GM12873 (cell line): Measurements from ENCODE around the gene MPV17L2.

Experiments used
- TF ChIP-seq, protein P1 (sequence below): IDR thresholded peaks from 2 replicates; pipeline ENCODE4 v1.5.1; 2012; ENCODE audit warnings: low read depth, mild to moderate bottlenecking, moderate library complexity, low read length, control low read depth; ENCODE audit not compliant: insufficient read depth; ENCODE audit errors: missing control alignments

MPV17L2 gene

DNA sequence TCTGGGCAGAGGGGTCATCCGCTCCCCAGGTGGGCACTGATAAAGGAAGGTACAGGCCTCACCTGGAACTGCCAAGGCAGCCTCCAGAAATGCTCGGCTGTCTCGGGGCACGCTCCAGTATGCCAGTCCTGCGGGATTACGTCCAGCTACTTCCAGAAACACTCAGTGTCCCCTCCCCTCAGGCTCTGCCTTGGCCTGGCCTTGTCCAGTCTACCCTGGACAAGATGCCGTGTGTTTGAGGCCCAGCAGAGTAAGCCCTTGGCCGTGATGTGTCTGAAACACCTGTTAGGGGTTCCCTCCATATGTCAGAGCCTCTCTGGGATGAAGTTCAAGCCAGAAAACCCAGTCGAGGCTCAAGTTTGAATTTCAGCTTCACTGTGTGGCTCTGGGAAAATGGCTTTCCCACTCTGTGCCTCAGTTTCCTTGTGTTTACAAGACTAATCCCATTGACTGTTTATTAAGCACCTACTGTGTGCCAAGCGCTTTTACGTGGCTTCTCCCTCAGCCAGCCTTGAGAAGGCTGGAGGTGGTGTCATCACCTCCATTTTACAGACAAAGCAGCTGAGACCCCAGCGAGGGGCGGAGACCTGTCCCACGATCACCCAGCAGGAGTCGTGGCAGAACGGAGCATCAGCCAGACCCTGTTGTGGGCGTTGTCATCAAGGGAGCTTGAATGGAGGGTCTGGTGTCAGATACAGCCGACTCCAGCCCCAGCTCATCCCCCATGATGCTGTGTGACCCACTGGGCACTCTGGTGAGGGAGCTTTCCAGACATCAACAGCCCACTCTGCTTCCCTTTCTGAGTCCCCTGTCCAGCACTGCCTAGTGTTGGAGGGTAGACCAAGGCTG is 42.0 kb upstream of the MPV17L2 start:
- TF ChIP-seq, protein P1, sequence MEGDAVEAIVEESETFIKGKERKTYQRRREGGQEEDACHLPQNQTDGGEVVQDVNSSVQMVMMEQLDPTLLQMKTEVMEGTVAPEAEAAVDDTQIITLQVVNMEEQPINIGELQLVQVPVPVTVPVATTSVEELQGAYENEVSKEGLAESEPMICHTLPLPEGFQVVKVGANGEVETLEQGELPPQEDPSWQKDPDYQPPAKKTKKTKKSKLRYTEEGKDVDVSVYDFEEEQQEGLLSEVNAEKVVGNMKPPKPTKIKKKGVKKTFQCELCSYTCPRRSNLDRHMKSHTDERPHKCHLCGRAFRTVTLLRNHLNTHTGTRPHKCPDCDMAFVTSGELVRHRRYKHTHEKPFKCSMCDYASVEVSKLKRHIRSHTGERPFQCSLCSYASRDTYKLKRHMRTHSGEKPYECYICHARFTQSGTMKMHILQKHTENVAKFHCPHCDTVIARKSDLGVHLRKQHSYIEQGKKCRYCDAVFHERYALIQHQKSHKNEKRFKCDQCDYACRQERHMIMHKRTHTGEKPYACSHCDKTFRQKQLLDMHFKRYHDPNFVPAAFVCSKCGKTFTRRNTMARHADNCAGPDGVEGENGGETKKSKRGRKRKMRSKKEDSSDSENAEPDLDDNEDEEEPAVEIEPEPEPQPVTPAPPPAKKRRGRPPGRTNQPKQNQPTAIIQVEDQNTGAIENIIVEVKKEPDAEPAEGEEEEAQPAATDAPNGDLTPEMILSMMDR: no peak

DNA sequence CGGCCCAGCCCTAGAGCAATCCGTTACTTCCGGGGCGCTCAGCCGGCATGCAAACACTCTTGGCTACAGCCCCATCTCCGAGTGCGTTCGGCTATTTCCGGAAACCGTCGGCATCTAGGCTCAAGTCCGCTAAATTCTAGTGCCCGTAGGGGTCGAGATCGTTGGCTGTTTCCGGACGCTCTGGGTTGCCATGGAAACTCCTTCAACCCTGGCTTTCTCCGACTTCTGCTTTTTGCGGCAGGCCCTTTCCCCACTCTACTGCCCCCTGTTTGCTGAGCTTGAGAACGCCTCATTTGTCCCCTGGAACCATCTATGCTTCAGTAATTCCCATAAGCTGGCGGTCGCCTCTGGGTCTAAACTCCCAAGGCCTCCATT is 40.6 kb upstream of the MPV17L2 start:
- TF ChIP-seq, protein P1: peak; percentile 86

DNA sequence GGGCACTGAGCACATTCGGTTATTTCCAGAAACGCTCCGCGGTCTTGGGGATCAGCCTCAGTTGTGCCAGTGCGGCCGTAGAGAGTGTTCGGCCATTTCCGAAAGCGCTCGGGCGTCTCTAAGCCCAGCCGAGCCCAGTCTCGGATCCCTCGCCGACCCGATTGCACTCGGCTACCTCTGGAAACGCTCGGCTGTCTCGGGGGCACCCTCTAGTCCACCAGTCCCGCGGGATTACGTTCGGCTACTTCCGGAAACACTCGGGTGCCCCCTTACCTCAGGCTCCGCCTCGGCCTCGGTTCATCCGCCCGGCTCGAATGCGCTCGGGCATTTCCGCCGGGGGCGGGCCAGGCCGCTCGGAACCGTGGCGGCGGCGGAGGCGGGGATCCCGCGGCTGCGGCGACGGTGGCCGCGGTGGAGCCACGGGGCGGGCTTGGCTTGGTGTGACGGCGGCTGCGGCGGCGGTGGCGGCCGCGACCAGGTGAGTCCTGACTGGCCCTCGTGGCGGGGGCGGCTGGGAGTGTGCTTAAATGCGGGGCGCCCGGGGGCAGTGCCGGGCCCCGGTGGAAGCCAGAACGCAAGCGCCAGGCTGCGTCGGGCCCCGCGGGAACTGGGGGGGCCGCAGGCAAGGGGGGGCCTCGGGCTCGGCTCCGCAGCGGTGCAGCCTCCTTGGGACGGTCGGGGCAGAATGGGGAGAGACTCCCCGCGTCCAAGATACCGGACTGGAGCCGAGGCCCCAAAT is 40.0 kb upstream of the MPV17L2 start, which contains the start of gene PIK3R2:
Gene PIK3R2 (plus strand): TSS at position 347 of the 739 bp plus-strand sequence. CDS start 2,717 bp downstream, outside the sequence.
- TF ChIP-seq, protein P1: no peak

DNA sequence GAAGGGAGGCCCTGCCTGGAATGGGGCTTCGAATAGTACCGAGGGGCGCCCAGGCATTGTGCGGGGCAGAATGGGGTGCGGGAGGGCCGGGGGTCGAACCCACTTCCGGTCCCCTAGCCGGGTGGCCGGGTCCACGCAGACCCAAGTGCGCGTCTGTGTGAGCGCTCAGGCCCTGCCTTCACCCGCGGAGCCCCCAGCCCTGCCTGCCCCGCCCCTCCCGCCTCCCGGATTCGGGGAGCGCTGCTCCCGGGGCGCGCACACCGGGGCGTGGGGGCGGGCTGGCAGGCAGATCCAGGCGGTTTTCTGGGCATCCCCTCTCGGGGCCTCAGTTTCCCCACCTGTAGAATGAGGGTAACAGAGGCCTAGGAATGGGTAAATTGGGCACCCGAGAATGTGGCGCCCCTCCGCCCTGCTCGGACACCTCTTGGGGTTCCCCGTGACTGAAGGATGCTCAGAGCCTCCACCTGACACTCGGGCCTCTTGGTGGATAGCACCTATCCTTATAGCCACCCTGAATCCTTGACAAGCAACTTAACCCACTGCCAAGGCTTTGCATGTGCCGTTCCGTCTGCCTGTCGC is 39.4 kb upstream of the MPV17L2 start:
- TF ChIP-seq, protein P1: no peak

DNA sequence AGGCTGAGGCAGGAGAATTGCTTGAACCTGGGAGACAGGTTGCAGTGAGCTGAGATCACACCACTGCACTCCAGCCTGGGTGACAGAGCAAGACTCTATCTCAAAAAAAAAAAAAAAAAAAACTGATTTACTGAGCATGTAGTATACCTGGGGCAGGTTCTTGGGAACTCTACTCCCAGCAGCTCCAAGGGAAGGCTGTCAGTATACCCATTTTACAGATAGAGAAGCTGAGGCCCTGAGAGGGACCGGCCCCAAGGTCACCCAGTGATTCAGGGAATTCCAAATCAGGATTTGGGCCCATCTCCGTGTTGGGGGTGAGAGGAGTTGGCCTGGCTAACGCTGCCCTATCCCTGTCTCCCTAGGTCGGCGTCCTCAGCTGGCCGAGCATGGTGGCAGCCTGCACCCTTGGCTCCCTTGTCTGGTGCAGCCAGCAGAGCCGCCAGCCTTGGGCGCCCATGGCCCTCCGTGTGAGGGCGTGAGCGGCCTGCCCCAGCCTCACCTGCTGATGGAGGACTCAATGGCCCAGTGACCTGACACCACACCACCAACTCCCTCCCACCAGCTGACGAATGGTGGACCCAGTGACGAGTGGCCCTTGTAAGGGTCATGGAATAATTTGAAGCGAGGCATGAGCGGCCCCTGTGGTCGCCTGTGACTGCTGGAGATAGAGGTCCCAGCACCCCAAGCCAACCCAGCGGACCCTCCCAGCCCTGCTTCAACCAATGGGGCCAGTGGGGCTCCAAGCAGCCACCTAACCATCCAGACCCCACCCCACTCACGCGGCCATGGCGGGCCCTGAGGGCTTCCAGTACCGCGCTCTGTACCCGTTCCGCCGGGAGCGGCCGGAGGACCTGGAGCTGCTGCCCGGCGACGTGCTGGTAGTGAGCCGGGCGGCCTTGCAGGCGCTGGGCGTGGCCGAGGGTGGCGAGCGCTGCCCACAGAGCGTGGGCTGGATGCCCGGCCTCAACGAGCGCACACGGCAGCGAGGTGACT is 37.6 kb upstream of the MPV17L2 start:
- TF ChIP-seq, protein P1: no peak

DNA sequence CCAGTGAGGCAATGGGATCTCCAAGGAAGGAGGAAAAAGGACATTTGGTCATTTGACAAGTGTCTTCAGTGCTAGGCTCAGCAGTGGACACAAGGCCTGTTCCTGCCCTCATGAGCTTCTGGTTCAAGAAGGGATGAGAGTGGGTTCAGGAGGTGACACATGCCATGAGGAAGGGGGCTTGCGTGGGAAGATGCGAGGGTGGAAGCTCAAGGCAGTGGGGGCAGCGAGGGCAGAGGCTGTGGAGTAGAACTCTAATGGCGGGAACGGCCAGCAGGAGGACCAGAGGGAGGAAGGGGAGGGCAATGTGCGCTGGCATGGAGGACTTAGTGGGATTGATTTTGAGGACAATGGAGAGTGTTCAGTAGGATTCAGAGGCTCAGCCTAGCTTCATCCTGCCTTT is 36.8 kb upstream of the MPV17L2 start:
- TF ChIP-seq, protein P1: no peak
